ENCODE data around the gene NCKAP1.

GRCh38 chr2:182907081-182907830, 131.0 kb downstream of the NCKAP1 start:
- TF ChIP-seq, protein P1, sequence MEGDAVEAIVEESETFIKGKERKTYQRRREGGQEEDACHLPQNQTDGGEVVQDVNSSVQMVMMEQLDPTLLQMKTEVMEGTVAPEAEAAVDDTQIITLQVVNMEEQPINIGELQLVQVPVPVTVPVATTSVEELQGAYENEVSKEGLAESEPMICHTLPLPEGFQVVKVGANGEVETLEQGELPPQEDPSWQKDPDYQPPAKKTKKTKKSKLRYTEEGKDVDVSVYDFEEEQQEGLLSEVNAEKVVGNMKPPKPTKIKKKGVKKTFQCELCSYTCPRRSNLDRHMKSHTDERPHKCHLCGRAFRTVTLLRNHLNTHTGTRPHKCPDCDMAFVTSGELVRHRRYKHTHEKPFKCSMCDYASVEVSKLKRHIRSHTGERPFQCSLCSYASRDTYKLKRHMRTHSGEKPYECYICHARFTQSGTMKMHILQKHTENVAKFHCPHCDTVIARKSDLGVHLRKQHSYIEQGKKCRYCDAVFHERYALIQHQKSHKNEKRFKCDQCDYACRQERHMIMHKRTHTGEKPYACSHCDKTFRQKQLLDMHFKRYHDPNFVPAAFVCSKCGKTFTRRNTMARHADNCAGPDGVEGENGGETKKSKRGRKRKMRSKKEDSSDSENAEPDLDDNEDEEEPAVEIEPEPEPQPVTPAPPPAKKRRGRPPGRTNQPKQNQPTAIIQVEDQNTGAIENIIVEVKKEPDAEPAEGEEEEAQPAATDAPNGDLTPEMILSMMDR (IDR thresholded peaks at IDR 0.05; ENCODE audit: borderline replicate concordance, extremely low read depth, low read length, poor library complexity, severe bottlenecking), result no peak
- TF ChIP-seq EZH2 (IDR thresholded peaks at IDR 0.05; ENCODE audit: borderline replicate concordance, low read depth, low read length, severe bottlenecking), result no peak
